ENCODE measurements around the gene LDB2.
"Not testable (repeated sequence)": the region's sequence is repeated elsewhere in the genome, so short reads cannot be mapped to it uniquely, and the experiment has no call there.

Gene LDB2

DNA sequence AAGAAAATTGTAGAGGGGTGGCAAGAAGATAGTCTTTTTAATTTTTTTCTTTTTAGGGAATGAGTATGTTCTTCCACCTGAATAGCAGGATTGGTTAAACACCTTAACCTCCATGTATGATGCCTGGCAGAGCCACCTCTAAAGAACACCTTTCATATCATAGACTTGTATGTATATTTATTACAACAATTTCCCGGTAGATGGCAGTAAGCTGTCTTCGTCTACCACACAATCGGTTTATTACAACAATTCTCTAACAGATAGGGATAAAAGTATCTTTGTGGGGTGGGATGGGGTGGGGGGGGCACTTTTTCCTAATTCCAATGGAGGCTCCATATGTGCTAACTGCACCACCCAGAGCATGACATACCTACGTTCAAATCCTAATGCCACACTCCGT is 255.5 kb downstream of the LDB2 start:
- Histone ChIP-seq H3K4me2 (ENCODE audit: low read length) (no peak overlapping the region), H3K9me3 (ENCODE audit: control insufficient read depth, low read length) (no peaks in the 10 kb centered on the region), H3K27me3 (ENCODE audit: control insufficient read depth, insufficient read depth, low read length) (no peaks in the 10 kb centered on the region), H3K79me2 (no peaks in the 10 kb centered on the region), H2AFZ (no peak overlapping the region), H3K9ac (no peak overlapping the region), H3K27ac (no peak overlapping the region), H3K36me3 (ENCODE audit: control insufficient read depth, insufficient read depth, low read length) (no peaks in the 10 kb centered on the region), H3K4me1 (no peaks in the 10 kb centered on the region), H3K4me3 (ENCODE audit: low read depth, low read length) (no peak overlapping the region)
- TF ChIP-seq CTCF (IDR thresholded peaks at IDR 0.05): no peak

- Histone ChIP-seq H3K4me2 (ENCODE audit: low read length) (no peak overlapping the region), H3K27me3 (ENCODE audit: control insufficient read depth, insufficient read depth, low read length) (no peaks in the 10 kb centered on the region), H3K36me3 (ENCODE audit: control insufficient read depth, insufficient read depth, low read length) (no peaks in the 10 kb centered on the region), H3K27ac (no peak overlapping the region), H3K4me3 (ENCODE audit: low read depth, low read length) (no peak overlapping the region), H3K9ac (no peak overlapping the region), H3K4me1 (no peaks in the 10 kb centered on the region), H3K79me2 (no peaks in the 10 kb centered on the region), H2AFZ (no peak overlapping the region), H3K9me3 (ENCODE audit: control insufficient read depth, low read length) (no peaks in the 10 kb centered on the region)
- no peak for TF ChIP-seq CTCF (IDR thresholded peaks at IDR 0.05)
These were observed 256.5 kb downstream of the LDB2 start for GRCh38 chr4:16641971-16642370.

DNA sequence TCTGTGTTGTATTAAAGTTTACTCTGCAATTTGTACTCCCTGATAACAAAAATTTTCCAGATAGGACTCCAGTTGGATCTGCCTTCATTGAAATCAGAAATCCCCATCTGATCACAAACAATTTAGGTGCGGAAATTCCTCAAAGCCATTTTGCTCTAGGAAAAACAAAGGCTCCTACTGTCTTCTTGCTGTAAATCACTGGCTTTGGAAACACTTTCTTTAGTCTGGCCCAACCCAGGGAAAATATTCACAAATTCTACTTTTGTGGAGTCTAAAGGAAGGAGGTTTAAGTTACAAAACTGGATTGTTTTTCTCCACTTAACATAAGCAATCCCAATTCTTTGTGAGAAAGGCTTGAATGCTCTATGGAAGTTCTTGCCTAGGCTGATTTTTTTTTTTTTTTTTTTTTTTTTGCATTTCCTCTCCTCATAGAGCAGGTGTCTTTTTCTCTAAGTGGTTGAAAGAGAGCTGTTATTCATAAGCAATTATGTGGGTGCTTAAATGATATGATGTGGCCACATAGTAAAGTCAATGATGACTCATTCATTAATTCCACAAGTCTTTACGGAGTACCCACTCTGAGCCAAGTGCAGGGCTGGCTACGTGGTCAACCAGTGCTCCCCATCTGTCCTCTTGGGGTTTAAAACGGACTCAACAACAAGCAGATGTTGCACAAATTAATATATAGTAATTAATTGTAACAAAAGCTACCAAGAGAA is 261.4 kb downstream of the LDB2 start:
- H3K36me3 ChIP-seq (ENCODE audit: control insufficient read depth, insufficient read depth, low read length): no peaks in the 10 kb centered on the region
- H3K27me3 ChIP-seq (ENCODE audit: control insufficient read depth, insufficient read depth, low read length): no peaks in the 10 kb centered on the region
- no peaks in the 10 kb centered on the region for H3K79me2 ChIP-seq
- H2AFZ ChIP-seq: no peak overlapping the region
- H3K9ac ChIP-seq: no peak overlapping the region
- H3K27ac ChIP-seq: no peak overlapping the region
- TF ChIP-seq CTCF (IDR thresholded peaks at IDR 0.05): no peak
- no peak overlapping the region for H3K4me2 ChIP-seq (ENCODE audit: low read length)
- H3K4me1 ChIP-seq: no peaks in the 10 kb centered on the region
- H3K4me3 ChIP-seq (ENCODE audit: low read depth, low read length): no peak overlapping the region
- H3K9me3 ChIP-seq (ENCODE audit: control insufficient read depth, low read length): no peaks in the 10 kb centered on the region

DNA sequence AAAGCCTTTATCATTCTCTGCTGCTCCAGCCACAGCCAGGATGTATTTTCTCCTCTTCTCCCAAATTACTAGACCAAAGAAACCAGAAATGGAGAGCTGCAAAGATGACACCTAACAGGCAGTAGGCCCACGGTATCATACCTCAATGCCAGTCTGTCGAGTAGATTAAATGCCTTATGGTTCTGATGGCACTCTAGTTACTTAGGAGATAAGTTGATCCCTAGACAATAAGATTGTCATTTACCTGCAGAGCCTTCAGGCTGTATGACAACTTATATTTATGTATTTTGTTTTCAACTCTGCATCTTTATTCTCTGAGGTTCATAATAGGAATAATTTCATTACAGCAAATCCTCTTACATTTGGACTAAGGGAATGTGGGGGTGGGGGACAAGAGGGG is 262.1 kb downstream of the LDB2 start:
- Histone ChIP-seq H3K9ac (no peak overlapping the region), H2AFZ (no peak overlapping the region), H3K9me3 (ENCODE audit: control insufficient read depth, low read length) (no peaks in the 10 kb centered on the region), H3K4me3 (ENCODE audit: low read depth, low read length) (no peak overlapping the region), H3K27me3 (ENCODE audit: control insufficient read depth, insufficient read depth, low read length) (no peaks in the 10 kb centered on the region), H3K36me3 (ENCODE audit: control insufficient read depth, insufficient read depth, low read length) (no peaks in the 10 kb centered on the region), H3K4me2 (ENCODE audit: low read length) (no peak overlapping the region), H3K4me1 (no peaks in the 10 kb centered on the region), H3K27ac (no peak overlapping the region), H3K79me2 (no peaks in the 10 kb centered on the region)
- no peak for TF ChIP-seq CTCF (IDR thresholded peaks at IDR 0.05)

GRCh38 chr4:16629274-16629673 is 269.2 kb downstream of the LDB2 start:
- not testable (repeated sequence) for H3K36me3 ChIP-seq (ENCODE audit: control insufficient read depth, insufficient read depth, low read length); H3K27ac ChIP-seq; H3K4me1 ChIP-seq; H3K27me3 ChIP-seq (ENCODE audit: control insufficient read depth, insufficient read depth, low read length); H2AFZ ChIP-seq; H3K79me2 ChIP-seq; H3K4me2 ChIP-seq (ENCODE audit: low read length); H3K9me3 ChIP-seq (ENCODE audit: control insufficient read depth, low read length); H3K9ac ChIP-seq; H3K4me3 ChIP-seq (ENCODE audit: low read depth, low read length)

DNA sequence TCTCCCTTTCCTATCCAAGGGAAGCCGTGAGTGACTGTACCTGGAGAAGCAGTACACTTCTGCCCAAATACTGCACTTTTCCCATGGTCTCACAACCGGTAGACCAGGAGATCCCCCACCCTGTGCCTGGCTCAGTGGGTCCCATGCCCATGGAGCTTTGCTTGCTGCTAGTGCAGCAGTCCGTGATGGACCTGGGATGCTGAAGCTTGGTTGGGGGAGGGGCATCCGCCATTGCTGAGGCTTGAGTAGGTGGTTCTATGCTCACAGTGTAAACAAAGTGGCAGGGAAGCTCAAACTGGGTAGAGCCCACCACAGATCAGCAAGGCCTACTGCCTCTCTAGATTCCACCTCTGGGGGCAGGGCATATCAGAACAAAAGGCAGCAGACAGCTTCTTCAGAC is 269.6 kb downstream of the LDB2 start:
- not testable (repeated sequence) for H3K79me2 ChIP-seq; H3K4me2 ChIP-seq (ENCODE audit: low read length); H2AFZ ChIP-seq; H3K4me1 ChIP-seq; H3K9me3 ChIP-seq (ENCODE audit: control insufficient read depth, low read length); H3K27me3 ChIP-seq (ENCODE audit: control insufficient read depth, insufficient read depth, low read length); H3K27ac ChIP-seq; H3K4me3 ChIP-seq (ENCODE audit: low read depth, low read length); H3K36me3 ChIP-seq (ENCODE audit: control insufficient read depth, insufficient read depth, low read length); H3K9ac ChIP-seq
